ENCODE data around the gene CCDC12. TPM values are rescaled to one million over a fixed set of nuclear protein-coding genes. Genes with fewer than 3 reads are reported as not detected.
A peak's percentile ranks its signal among the peaks of the same experiment; 100 is the strongest.

The CCDC12 gene
- total and polyA plus RNA-seq, 9 of the 15 experiments (the other 6 are each of a cell fraction or from before 2014, with no cell fraction given): 8.9 to 201 (median 86.9) TPM

GRCh38 chr3:47016086-47016933 is 39.8 kb upstream of the CCDC12 start (continued):
- TF ChIP-seq SNRNP70 (optimal IDR thresholded peaks at IDR 0.05; ENCODE audit: low read depth, low read length) (no peak), MTA2 (IDR thresholded peaks at IDR 0.05; ENCODE audit: low read depth) (peak; percentile 45; the same call in 1 of the 2 replicates), ZNF121 (CRISPR knock-in tag; conservative IDR thresholded peaks at IDR 0.05) (no peak), ZNF75A (CRISPR knock-in tag; IDR thresholded peaks at IDR 0.05) (no peak), CBFA2T2 (conservative IDR thresholded peaks at IDR 0.05) (peak; percentile 41; the same call in 1 of the 2 replicates), MEIS2 (IDR thresholded peaks at IDR 0.05; ENCODE audit: partially characterized antibody) (peak; percentile 87), TCF3 (CRISPR knock-in tag; IDR thresholded peaks at IDR 0.05) (peak; percentile 75), HSF4 (CRISPR knock-in tag; IDR thresholded peaks at IDR 0.05; ENCODE audit: borderline replicate concordance) (no peak), SETDB1 (IDR thresholded peaks at IDR 0.05; ENCODE audit: low read length) (no peak), KLF6 (CRISPR knock-in tag; IDR thresholded peaks at IDR 0.05; ENCODE audit: borderline replicate concordance) (no peak), ESRRB (CRISPR knock-in tag; IDR thresholded peaks at IDR 0.05; ENCODE audit: borderline replicate concordance) (no peak), TEAD2 (tag; IDR thresholded peaks at IDR 0.05) (no peak), RAD21 (CRISPR knock-in tag; conservative IDR thresholded peaks at IDR 0.05 in 1 of 2, IDR thresholded peaks at IDR 0.05 in 1 of 2) (0 out of 4 replicates have a peak, but pooled peaks of 1 of the 2 experiments have one; percentile 1), CREB5 (CRISPR knock-in tag; IDR thresholded peaks at IDR 0.05) (no peak), EP400 (IDR thresholded peaks at IDR 0.05) (no peak), NR1H2 (CRISPR knock-in tag; IDR thresholded peaks at IDR 0.05) (0 out of 2 replicates have a peak, but pooled peaks have one; percentile 52), ZNF766 (CRISPR knock-in tag; conservative IDR thresholded peaks at IDR 0.05) (0 out of 2 replicates have a peak, but pooled peaks have one; percentile 32), RCOR1 (IDR thresholded peaks at IDR 0.05; ENCODE audit: borderline replicate concordance in 1 of 2, low read depth in 2 of 2, low read length in 2 of 2) (peak in 1 of 2 experiments; percentile 66; a peak in 1 of 4 replicates), ZNF445 (CRISPR knock-in tag; IDR thresholded peaks at IDR 0.05; ENCODE audit: low read depth) (no peak), L3MBTL2 (IDR thresholded peaks at IDR 0.05) (no peak), CTBP1 (IDR thresholded peaks at IDR 0.05; ENCODE audit: borderline replicate concordance) (no peak), GTF2E2 (tag; IDR thresholded peaks at IDR 0.05) (peak; percentile 45; the same call in 1 of the 2 replicates), SMARCA4 (IDR thresholded peaks at IDR 0.05) (peak; percentile 9; the same call in 1 of the 2 replicates), ZNF584 (CRISPR knock-in tag; IDR thresholded peaks at IDR 0.05; ENCODE audit: low read depth) (0 out of 2 replicates have a peak, but pooled peaks have one; percentile 21), ILK (tag; IDR thresholded peaks at IDR 0.05; ENCODE audit: borderline replicate concordance, low read depth) (no peak), ZNF134 (CRISPR knock-in tag; conservative IDR thresholded peaks at IDR 0.05) (no peak), KAT7 (CRISPR knock-in tag; IDR thresholded peaks at IDR 0.05; ENCODE audit: borderline replicate concordance) (no peak)
- TF ChIP-seq, protein P1, sequence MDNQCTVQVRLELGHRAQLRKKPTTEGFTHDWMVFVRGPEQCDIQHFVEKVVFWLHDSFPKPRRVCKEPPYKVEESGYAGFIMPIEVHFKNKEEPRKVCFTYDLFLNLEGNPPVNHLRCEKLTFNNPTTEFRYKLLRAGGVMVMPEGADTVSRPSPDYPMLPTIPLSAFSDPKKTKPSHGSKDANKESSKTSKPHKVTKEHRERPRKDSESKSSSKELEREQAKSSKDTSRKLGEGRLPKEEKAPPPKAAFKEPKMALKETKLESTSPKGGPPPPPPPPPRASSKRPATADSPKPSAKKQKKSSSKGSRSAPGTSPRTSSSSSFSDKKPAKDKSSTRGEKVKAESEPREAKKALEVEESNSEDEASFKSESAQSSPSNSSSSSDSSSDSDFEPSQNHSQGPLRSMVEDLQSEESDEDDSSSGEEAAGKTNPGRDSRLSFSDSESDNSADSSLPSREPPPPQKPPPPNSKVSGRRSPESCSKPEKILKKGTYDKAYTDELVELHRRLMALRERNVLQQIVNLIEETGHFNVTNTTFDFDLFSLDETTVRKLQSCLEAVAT (IDR thresholded peaks at IDR 0.05): 0 out of 4 replicates have a peak, but pooled peaks of 1 of the 2 experiments have one; percentile 61
